Measurements from ENCODE around the gene KRT15.

- TF ChIP-seq POLR2A (IDR thresholded peaks at IDR 0.05) (no peak), CTCF (IDR thresholded peaks at IDR 0.05) (no peak)
Measured at GRCh38 chr17:41535764-41536481, 17.2 kb upstream of the KRT15 start.

Measured in lower leg skin (tissue), 3 donors.